ENCODE data around the gene CCDC142. TPM values are rescaled to one million over a fixed set of nuclear protein-coding genes. Genes with fewer than 3 reads are reported as not detected.
A peak's percentile ranks its signal among the peaks of the same experiment; 100 is the strongest.
"Not testable (repeated sequence)": the region's sequence is repeated elsewhere in the genome, so short reads cannot be mapped to it uniquely, and the experiment has no call there.

CCDC142 gene
- total RNA-seq, 1 donor from 2014 or later, result 25.0 TPM

DNA sequence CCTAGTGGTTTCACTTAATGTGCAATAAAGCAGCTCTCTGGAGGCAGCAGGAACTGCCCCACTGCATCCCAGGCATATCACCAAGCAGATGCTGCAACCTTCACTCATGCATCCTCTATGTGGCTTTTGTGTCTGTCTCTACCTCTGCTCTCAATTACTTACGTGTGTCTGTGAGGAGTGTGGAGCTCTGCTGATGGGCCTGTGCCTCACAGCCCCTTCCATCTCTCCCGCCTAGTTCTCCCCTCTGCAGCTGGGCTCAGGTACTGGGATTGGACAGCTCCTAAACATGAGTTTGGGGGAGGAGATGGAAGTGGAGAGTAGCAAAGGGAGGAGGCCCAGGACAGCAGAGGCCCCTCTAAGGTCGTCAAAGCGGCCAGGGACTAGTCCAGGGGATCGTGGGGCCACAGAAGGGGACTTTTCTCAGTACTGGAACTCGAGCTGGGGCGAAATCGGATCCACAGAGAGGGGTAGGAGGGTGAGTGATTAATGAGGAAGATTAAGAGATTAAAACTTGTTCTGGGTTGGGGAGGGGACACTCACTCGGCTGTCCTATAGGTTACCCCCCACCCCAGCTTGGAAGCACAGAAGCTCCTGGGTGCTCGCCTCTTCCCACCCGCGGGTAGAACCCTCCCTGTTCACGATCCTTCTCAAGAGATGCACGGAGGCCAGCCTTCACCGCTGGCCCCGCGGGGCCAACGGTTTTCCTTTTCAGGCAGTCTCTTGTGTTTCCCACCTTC lies 18.7 kb upstream of the CCDC142 start:
- DNase-seq (ENCODE audit: low spot score), result no peak
- no peak for ATAC-seq
- intact Hi-C loops (cut with DNase I), result no loop called here

DNA sequence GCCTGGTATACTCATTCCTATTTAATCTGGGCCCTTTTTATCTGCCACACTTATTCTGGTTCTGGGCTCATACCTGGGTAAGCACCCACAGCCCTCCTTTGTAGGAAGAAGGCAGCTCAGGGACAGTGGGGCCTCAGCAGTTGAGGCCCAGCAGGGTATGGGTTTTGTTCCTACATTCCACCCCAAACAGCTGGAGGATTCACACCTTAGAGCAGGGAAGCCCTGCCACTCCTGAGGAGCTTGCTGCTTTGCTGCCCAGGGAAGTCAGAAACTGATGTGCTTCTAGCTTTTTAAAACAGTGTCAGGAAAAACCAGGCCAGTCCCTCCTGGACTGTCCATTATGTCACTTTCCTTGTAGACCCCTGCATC lies 17.8 kb upstream of the CCDC142 start:
- ATAC-seq (no peak), DNase-seq (ENCODE audit: low spot score) (no peak)
- intact Hi-C loops (cut with DNase I), result no loop called here

- intact Hi-C loops (cut with DNase I), result no loop called here
- DNase-seq (ENCODE audit: low spot score), result no peak
- ATAC-seq, result no peak
Measured at GRCh38 chr2:74499940-74500577, 17.3 kb upstream of the CCDC142 start.

DNA sequence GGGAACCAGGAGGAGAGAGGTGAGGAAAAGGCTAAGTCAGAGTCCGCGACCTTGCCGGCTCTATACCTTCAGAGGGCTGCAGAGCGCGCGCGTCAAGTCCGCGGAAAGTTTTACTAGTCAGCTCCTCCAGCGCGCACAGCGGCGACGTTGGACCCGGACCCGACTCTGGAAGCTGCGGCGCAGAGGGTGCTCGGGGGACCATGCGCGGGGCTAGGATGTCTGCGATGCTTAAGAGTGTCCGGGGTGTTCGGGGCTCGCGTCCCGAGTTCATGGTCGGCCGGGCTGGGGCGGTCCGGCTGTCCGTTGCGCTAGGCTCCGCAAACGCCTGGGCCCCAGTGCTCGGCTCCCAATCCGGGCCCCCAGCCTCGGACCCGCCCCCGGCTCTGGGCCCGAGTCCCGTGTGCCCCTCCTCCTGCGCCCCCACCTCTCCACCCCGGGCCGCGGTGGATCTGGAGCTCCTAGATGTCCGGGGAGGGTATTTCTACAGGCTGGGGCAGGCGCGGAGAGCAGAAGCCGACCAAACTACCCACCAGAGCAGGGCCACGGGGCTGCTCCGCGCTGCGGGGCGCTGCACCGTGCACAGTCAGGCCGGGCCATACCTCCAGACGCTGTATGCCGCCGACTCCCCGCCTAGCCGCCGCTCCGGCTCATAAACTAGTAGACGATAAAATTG lies 16.6 kb upstream of the CCDC142 start, which contains the start of gene LBX2:
Gene LBX2 (minus strand): TSS at position 337 of the 673 bp plus-strand sequence. CDS start 66 bp downstream, at position 271.
- ATAC-seq, result no peak
- no peak for DNase-seq (ENCODE audit: low spot score)
- intact Hi-C loops (cut with DNase I), result no loop called here

DNA sequence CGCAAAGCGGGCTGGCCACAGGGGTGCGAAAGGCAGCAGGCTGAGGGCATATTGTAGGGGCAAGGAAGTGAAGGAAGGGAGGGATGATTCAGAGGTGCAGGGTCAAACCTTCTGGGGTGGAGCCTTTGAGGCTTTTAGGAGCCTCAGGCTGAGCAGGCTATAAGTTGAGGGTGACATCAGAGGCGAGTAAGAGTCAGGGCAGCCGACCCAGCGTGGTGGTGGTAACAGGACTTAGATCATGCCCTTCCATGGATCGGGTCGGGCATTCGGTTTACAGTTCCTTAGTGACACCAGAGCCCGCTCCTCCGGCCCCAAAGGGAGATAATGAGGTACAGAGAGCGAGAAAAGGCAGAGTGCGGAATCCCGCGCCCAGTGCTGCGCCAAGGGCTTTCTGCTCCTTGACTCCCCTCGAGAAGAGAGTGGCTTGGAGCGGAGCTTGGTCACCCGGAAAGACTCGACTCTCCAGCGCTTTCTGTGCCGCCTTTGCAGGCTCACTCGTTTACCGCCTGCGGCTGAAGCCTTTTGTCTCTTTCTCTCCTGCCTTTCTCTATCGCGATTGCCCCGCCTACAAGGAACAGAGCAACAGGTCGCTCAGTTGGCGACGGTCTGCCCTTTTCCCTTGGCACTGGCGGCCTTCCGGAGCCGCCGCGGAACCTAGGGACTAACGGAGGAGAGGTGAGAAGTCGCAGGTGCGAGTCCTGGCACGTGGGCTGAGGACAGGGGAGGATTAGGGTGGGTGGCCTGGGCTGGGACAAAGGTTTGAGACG lies 15.9 kb upstream of the CCDC142 start:
- intact Hi-C loops (cut with DNase I), result no loop called here
- ATAC-seq (no peak), DNase-seq (ENCODE audit: low spot score) (no peak)

DNA sequence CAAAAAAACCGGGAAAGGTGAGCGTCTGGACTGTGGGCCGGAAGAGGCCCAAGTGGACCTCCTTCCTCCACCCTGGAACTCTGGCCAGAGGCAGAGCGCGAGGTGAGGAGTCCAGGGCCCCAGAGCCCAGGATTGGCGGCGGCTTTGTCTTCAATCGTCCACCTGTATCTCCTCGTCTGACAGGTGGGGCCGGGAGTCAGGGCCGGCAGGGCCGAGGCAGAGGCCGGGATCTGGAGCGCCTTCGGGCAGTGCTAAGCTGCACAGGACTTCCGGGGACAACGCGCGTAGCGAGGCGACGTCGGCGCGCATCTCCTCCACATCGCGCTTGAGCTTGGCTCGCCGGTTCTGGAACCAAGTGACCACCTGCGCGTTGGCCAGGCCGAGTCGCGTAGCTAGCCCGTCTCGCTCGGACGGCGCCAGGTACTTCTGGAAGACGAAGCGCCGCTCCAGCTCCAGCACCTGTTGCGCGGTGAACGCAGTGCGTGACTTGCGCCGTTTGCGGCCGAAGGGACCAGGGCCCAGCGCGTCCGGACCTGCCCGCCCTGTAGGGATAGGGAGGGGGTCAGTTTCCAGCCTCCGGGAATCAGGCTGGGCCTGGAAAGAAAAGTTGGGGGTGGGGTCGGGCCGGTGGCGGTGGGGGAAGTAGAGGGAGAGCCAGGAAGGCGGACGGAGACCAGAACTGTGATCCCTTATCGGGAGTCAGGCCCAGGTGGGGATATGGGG lies 15.1 kb upstream of the CCDC142 start:
- DNase-seq (ENCODE audit: low spot score) (no peak), ATAC-seq (peak; percentile 17)
- intact Hi-C loops (cut with DNase I), result no loop called here

GRCh38 chr2:74496997-74497776 lies 14.4 kb upstream of the CCDC142 start:
- ATAC-seq (no peak), DNase-seq (ENCODE audit: low spot score) (no peak)
- intact Hi-C loops (cut with DNase I), result no loop called here

DNA sequence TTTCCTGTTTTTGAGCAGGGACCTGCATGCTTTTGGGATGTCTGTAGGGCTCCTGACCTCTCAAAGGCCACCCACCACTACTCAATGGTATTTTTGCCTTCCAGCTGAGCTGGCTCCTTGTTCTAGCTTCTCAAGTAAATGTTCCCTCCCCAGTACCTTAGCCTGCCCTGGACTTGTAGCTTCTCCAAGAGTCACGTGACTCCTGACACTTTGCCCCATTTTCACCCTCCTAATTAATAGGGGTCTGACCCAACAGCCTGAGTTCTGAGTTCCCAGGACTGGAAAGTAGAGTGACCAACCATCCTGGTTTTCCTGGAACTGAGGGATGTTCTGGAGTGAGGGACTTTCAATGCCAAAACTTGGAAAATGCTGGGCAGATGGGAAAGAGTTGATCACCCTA lies 12.6 kb upstream of the CCDC142 start:
- no peak for ATAC-seq
- intact Hi-C loops (cut with DNase I), result no loop called here
- DNase-seq (ENCODE audit: low spot score), result no peak

DNA sequence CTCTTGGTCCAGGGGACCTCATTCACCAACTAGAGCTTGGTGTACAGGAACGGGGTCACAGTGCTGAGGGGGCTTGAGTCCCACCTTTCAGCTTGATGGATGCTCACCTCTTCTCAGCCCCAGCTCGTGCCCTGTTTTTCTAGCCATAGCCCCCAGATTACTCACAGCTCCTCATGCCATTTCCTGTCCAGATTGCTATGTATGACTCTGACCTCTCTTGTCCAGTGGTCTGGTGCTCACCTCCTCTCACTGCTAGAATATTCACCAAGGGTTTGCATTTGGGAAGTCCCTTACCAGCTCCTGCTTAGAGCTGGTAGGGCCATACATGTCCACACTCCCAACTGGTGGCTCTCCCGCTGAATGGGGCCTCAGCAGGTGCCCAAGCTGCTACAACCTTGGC lies 10.7 kb upstream of the CCDC142 start:
- intact Hi-C loops (cut with DNase I), result no loop called here
- ATAC-seq, result no peak

DNA sequence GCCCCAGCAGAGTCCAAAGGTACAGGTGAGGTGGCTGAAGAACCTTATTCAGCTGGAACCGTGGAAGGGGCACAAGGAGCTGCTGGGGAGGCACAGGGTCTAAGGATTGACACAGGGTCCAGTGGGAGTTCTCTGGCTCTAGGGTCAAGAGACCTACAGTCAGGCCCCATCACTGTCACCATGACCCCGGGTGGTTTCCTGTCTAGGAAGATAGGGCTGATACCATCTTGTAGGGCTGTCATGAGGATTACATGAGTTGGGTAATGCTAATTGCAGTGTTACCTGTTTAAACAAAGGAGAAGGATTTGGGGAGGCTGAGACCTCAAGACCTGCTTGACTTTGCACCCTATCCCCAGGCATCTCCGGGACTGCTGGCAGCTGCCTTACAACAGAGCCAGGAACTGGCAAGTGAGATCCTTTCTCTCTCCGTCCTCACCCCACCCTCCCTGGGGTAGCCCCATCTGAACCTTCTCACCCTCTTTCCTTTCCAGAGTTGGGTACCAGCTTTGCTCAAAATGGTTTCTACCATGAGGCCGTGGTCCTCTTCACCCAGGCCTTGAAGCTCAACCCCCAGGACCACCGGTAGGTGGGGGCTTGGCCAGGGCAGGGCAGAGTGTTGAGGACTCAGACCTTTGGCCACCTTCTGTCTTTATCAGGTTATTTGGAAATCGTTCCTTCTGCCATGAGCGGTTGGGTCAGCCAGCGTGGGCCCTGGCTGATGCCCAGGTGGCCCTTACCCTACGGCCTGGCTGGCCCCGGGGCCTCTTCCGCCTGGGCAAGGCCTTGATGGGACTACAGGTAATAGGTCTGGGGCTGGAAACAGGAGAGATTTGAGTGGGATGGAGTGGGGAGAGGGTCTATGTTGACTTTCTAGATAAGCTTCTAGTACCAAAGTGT lies 9.1 kb upstream of the CCDC142 start:
- intact Hi-C loops (cut with DNase I), result no loop called here
- DNase-seq (ENCODE audit: low spot score) (no peak), ATAC-seq (no peak)

More for the DNA sequence above, 10.7 kb upstream of the CCDC142 start:
- no peak for DNase-seq (ENCODE audit: low spot score)

DNA sequence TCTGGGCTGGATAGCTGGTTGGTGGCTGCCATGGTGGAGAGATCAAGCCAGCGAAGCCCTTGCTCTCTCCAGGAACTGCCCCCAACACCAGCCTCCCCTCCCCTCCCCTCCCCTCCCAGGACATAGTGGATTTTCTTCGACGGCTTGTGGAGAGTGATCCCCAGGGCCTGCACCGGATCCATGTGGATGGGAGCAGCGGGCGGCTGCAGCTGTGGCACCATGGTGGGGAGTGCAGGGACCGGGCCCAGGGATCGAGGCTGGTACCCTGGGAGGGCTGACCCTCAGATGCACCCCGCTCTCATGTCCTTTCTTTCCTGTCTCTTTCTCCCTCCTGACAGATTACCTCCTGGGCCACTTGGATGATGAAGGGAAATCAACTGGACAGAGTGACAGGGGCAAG lies 7.1 kb upstream of the CCDC142 start:
- intact Hi-C loops (cut with DNase I), result no loop called here
- DNase-seq (ENCODE audit: low spot score) (no peak), ATAC-seq (no peak)

DNA sequence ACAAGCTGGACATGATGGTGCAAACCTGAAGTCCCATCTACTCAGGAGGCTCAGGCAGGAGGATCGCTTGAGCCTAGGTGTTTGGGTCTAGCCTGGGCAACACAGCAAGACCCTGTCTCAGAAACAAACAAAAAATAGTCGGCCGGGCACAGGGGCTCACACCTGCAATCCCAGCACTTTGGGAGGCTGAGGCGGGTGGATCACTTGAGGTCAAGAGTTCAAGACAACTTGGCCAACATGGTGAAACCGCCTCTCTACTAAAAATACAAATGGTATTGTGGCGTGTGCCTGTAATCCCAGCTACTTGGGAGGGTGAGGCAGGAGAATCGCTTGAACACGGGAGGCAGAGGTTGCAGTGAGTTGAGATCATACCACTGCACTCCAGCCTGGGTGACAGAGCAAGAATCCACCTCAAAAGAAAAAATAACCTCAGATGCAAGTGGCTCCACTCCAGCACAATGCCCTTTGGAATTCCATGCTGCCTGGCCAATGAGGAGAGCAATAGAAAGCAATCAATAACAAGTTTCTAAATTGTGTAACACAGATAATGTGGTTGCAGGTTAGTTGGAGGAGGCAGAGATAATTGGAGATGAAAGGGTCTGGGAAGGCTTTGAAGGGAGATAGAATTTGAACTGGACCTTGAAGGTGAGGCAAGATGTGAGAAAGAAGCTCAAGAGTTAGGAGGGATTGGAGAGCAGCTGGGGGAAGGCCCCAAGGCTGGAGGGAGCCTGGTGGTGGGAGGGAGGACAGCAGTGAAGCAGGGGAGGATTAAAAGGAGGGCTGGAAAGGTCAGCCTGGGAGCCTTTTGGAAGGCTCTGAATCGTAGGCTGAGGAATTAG lies 6.1 kb upstream of the CCDC142 start:
- intact Hi-C loops (cut with DNase I), result no loop called here
- no peak for DNase-seq (ENCODE audit: low spot score)
- ATAC-seq, result no peak

DNA sequence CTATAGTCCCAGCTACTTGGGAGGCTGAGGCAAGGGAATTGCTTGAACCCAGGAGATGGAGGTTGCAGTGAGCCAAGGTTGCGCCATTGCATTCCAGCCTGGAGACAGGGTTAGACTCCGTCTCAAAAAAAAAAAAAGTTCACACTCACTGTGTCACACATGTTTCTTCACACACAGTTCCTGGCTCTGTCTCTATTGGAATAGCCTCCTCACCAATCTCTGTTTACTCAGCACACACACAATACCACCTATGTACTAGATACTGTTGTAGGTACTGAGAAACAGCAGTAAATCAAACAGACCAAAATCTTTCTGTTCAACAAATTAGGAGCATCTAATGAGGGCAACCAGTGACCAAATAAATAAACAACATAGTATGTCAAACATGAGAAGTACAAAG lies 3.3 kb upstream of the CCDC142 start:
- ATAC-seq (no peak), DNase-seq (ENCODE audit: low spot score) (no peak)
- intact Hi-C loops (cut with DNase I), result no loop called here

GRCh38 chr2:74483675-74484164 lies 922 bp upstream of the CCDC142 start:
- intact Hi-C loops (cut with DNase I), result loop anchor here (5.0 kb wide), 1 partner anchor 104 kb away; no protein-coding TSS in a partner anchor
- not testable (repeated sequence) for DNase-seq (ENCODE audit: low spot score); ATAC-seq

DNA sequence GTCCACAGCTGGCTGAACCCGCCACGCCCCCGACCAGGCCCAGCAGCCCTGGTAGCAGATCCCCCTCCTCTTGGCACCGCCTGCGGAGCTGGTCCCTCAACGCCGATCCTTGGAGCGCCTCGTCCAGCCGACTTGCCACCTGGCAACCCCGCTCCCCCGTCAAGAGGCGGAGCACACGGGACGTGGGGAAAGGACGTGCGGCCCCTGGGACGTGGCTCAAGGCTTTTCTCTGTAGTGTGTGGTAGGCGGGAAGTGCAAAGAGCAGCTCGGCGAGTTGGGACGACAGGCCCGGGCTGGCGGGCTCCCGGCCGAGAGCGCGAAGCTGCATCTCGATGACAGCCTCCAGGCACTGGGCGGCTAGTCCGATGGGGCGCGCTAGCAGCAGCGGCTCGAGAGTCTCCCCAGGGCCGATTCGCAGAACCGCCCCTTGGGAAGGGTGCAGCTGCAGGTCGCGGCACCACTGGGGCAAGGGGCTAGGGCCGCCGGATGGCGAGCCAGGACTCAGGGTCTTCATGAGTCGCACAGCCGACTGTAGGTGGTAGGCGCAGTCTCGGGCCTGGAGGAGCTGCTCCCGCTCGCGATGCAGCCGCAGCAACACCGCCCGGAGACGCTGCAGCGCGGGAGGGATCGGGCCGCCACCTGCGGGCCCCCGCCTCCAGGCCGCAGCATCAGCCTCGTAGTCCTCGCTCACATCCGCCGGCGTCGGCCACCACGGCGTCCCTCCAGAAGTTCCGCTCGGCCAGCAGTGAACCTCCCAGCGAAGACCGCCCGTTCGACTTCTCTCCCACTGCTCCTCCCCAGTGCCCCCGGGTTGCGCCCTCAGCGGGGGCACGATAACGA lies 617 bp downstream of the CCDC142 start:
- intact Hi-C loops (cut with DNase I), result loop anchor here (5.0 kb wide), 1 partner anchor 105 kb away; no protein-coding TSS in a partner anchor
- peak; percentile 69 for ATAC-seq

More for the DNA sequence above, 617 bp downstream of the CCDC142 start:
- DNase-seq (ENCODE audit: low spot score), result no peak

All from sciatic nerve (tissue), 2 donors.